Activated CD4-positive, alpha-beta T cell treated with anti-CD3 and anti-CD28 coated beads, Interleukin-2, amount 50 U/mL, for 24 hours (primary cell): ENCODE results near the gene SLC41A3.

Experiments
- DNase-seq, 2 donors: peaks; one replicate each; pipeline ENCODE4 v3.0.0-alpha.2; 2020; ENCODE audit warnings: low read depth in 1 of 2, low spot score in 1 of 2

The SLC41A3 gene

GRCh38 chr3:126026761-126027160 lies 57.2 kb downstream of the SLC41A3 start:
- no peak for DNase-seq

GRCh38 chr3:126026277-126026751 lies 57.6 kb downstream of the SLC41A3 start:
- DNase-seq = no peak

- DNase-seq = no peak
Measured at GRCh38 chr3:126025862-126026261, 58.1 kb downstream of the SLC41A3 start.

- DNase-seq = no peak
Measured at GRCh38 chr3:126025116-126025729, 58.7 kb downstream of the SLC41A3 start.

GRCh38 chr3:126024049-126024854 lies 59.7 kb downstream of the SLC41A3 start:
- no peak for DNase-seq

GRCh38 chr3:126023390-126023789 lies 60.5 kb downstream of the SLC41A3 start:
- no peak for DNase-seq

GRCh38 chr3:126022741-126023359 lies 61.1 kb downstream of the SLC41A3 start:
- no peak for DNase-seq

- no peak for DNase-seq
Measured at GRCh38 chr3:126021702-126022101, 62.2 kb downstream of the SLC41A3 start.

- no peak for DNase-seq
Measured at GRCh38 chr3:126021224-126021623, 62.7 kb downstream of the SLC41A3 start.

GRCh38 chr3:126019683-126020082 lies 64.2 kb downstream of the SLC41A3 start:
- no peak for DNase-seq

GRCh38 chr3:126018995-126019394 lies 64.9 kb downstream of the SLC41A3 start:
- DNase-seq = no peak

GRCh38 chr3:126018545-126018944 lies 65.4 kb downstream of the SLC41A3 start:
- DNase-seq = no peak

GRCh38 chr3:126017362-126017761 lies 66.6 kb downstream of the SLC41A3 start:
- DNase-seq = no peak

GRCh38 chr3:126016616-126017015 lies 67.3 kb downstream of the SLC41A3 start:
- DNase-seq = no peak

GRCh38 chr3:126015075-126015474 lies 68.8 kb downstream of the SLC41A3 start:
- no peak for DNase-seq

GRCh38 chr3:126014252-126014651 lies 69.7 kb downstream of the SLC41A3 start:
- no peak for DNase-seq

GRCh38 chr3:126013751-126014156 lies 70.2 kb downstream of the SLC41A3 start:
- no peak for DNase-seq

- DNase-seq = no peak
Measured at GRCh38 chr3:126009181-126009580, 74.7 kb downstream of the SLC41A3 start.

GRCh38 chr3:126008219-126008618 lies 75.7 kb downstream of the SLC41A3 start:
- DNase-seq = no peak

GRCh38 chr3:126005951-126006350 lies 78.0 kb downstream of the SLC41A3 start:
- DNase-seq = no peak

- no peak for DNase-seq
Measured at GRCh38 chr3:126004692-126005091, 79.2 kb downstream of the SLC41A3 start.

GRCh38 chr3:126004217-126004616 lies 79.7 kb downstream of the SLC41A3 start:
- DNase-seq = no peak
